ENCODE results near the gene NNAT.

NNAT gene

DNA sequence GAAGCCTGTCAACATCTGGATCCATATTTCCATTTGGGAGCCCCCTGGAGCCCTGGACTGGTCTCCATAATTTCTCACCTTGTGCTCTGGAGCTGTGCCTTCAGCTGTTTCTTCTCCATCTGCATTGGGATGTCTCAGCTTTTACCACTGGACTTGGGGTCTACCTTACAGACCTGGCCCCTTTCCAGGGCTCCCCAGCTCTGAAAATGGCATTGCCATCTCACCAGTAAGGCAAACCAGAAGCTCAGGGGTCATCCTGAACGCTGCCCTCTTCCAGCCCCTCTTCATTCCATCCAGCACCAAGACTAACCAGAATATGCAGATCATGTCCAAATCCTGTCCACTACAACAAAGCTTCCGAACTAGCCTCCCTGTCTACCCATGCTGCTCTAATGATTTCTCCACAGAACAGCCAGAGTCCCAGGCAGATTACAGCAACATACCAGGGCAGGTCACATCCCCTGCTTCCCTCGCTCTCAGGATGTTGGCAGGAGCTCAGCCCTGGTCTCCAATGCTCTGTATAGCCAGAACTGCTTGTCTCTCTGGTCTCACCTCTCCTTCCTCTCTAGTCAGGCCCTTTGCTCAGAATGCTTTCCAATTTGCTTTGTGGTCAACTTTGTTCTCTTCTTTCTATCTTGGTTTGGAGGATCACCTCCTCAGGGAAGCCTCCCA, 17.7 kb upstream of the NNAT start:
- DNase-seq = no peak

DNA sequence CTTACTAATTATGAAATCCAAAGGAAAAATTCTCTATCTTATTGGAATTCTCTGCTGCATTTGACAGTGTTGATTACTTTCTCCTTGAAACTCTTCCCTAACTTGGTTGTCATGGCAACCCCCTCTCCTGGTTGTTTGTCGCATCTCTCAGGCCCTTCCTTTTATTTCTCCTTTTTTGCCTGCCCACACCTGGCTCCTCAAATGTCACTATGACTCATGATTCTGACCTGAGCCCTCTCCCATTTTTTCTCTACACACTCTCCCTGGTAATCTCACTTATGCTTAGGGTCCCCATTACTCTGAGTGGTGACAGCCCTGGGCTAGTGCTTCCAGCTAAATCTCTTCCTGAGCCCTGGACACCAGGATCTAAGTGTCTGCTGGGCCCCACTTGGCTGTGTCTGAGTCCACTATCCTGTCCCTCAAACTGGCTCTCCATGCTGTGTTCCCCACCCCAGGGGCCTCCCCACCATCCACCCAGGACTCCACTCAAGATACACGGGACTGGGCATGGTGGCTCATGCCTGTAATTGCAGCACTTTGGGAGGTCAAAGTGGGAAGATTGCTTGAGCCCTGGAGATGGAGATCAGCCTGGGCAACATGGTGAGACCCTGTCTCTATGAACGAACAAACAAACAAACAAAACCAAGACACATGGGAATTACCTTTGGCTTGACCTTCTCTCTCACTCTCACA, 16.5 kb upstream of the NNAT start:
- no peak for DNase-seq

DNA sequence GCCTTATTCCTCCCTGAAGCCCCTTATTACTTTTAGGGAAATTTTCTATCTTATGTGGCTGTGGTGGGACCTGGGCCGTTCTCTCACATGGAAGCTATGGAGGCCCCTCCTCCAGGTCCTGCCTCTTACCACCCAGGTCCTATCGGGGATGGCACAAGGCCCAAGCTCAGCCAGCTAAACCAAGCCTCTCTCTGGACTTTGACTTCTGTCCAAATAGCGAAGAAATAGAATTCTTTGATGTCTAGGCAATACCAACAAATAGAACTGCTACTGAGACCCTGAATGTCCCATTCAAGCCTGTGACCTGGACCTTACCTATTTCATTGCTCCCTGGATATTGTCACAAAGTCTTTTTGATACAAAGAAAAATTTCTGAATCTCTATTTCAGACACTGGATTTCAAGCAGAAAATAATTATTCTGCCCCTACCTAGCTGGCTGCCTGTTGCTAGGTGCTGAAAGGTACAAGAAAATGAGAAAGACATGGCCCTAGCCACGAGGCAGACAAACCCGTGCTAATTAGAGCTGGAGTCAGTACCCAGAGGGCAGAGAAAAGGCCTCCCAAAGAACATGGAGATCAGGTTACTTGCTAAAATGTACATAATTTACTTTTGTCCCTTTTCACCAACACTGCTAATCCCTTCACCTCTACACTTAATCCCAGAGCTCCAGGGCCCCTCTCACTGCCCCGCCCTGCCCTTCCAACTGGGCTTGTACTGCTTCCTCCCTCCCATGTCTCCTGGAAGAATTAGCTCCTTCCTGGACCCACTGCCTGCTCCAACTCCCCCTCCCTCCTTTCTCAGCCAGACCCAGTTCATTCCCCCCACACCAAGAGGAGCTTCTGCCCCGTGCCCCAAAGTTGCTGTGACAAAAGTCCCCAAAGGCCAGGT, 15.5 kb upstream of the NNAT start:
- DNase-seq = no peak

DNA sequence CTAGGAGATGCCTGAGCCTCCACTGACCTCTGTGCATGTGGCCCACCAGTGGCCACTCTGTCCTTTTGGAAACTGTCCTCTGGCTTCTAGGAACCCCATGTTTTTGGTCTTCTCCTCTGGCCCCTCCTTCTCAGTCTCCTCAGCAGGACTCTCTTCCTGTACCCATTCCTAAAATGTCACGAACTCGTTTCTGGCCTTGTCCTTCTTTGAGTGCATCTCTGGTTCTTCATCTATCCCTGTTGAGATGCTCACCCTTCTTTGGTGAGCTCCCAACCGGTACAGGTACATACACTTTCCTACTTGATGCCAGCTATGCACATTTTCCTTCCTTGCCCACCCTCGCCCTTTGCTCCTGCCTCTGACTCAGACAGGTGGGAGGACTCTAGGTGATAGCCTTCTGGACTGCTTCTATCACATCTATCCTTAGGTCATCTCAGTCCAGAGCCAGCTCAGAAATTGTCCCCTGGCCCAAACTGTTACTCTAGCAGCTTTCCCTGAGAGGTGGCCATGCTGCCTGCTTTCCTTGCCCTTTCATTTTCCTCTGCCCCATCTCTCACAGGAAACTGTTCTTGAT, 14.8 kb upstream of the NNAT start:
- no peak for DNase-seq

DNA sequence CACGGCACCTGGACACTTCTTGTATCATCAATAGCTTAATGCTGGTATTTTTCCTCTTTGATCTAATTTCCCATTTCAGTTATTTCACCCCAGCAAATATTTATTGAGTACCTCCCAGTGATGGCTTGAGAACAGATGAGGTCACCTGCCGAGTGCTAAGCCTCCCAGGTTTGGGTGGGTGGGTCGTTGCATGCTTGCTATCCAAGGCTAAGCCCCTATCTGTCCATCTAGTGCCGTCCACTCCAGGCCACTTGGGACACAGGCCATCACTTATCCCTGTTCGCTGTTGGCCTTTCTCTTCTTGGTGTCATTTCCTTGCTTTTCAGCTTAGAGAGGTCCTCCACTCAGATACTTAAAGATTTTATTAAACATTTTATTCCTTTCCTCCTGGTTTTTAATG, 10.8 kb upstream of the NNAT start:
- no peak for DNase-seq

DNA sequence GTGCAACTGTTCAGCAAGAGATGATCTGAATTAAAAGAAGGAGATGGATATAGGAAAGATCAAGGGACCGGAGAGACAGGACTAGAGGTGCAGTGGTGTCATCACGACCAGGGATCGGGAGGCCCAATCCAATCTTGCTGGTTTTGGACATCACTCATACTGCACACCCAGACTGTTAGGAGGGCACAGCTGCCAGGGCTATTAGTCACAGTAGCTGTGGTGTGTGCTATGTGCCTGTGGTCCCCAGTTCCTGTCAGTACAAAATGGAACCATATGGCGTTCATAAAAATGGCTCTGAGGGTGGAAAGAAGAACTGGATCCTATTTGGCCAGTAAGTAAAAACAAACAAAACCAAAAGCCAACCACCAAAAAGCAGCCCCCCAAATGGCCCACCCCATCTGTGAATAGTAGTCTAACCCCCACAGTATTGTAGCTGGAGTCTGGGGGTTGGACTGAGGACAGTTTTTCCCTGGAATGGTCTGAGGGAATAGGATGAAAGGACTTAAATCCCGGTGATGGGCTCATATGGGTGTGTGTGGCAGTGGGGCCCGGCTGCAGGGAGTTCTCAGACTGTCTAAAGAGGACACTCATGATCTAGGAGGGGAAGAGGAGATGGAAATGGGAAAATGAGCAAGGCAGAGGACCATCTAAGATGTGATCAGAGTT, 9.3 kb upstream of the NNAT start:
- no peak for DNase-seq

DNA sequence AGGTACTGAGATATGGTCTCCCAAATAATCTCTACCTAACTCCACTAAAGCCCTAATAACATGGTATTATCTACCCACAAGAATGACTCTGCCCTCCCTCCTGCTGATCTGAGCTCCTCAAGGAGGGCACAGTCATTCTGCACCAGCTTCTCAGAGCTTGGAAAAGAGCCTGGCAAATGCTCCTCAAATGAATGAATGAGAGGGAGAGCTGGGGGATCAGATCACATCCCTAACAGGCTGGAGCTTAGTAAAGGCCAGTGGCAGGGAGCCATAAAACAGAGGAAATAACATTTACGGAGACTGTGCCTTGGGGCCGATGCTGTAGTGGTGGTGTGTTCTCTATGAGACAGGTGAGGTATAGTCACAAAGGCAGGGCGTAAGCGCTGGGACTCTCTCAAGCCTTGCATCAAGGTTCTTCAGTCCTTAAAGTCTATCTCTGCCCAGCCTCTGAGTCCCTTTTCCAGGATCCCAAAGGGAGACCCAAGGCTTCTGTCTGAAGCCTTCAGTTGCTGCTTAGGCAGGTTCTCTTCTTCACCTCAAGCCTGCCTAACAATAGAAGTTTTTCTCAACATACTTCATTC, 7.2 kb upstream of the NNAT start:
- no peak for DNase-seq

DNA sequence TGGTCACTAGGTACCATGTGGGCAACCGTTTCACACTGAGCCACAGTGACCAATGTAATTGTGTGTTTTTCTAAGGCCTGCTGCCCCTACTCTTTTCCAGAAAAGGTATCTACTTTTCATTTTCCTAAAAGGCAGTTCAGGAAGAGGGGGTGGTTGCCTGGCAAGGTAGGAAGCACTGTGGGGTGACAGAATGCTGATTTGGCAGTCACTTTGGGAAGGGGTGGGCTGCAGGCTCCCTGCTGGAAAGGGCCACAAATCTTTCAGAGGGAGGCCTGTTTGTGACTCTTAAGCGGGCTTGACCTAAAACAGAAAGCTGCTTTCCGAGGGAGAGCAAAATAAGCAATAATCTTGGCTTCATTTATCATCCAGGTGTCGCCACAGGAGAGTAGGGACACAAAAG, 5.2 kb upstream of the NNAT start:
- DNase-seq = no peak

DNA sequence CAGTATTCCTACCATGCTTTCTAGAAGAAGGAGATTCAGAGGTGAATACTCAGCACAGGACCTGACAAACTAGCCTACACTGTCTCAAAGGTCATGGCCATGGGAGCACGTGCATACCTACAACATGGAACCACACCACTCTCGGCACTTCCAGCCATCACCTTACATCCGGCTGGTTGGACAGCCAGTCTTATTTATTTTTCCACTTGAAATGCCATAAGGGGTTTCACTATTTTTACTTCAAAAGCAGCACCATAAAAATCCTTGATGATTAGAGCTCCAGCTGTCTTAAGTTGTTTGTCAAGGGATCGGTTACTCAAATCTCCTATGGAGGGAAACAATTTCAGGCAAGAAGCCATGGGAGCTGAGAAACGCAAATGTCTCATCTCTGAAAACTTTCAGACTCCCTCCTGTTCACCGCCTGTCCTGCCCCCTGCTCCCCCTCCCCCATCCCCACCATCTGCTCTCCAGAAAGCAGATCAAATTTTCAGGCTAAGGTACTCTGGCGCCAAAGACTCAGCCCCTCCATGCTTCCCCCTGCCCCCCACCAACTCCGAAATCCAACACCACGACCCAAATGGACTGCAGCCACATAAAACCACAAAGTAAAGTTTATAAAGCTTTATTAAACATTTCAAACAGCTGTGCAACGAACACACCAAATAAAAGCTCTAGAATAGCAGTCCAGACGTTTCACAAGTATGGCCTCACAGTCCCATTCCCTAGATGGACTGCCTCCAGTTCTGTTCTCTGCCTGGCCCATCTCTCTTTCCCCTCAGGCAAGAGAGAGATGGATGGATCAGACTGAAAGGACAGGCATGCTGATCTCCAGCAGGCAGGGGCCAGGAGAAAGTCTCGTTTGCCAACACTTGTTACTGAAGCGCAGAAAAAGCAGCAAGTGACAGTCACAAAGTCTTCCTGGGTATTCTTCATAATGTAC, 4.0 kb upstream of the NNAT start:
- no peak for DNase-seq

DNA sequence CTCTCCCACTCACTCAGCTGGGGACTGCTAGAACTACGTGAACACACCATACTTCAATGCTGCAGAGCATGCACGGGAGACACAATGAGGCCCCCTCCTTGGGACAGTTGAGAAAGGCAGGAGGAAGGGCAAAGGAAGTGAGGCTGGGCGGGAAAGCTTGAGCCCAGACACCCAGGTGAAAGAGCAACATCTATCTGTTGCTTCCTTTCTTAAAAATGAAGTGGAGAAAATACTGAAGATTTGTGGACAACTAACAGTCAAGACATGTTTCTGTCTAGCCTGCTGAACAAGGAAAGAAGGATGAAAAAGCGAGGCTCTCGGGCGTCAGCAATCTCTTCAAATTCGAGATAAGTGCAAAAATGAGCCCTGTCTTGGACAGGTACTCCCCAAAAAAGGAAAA, 3.0 kb upstream of the NNAT start:
- no peak for DNase-seq

DNA sequence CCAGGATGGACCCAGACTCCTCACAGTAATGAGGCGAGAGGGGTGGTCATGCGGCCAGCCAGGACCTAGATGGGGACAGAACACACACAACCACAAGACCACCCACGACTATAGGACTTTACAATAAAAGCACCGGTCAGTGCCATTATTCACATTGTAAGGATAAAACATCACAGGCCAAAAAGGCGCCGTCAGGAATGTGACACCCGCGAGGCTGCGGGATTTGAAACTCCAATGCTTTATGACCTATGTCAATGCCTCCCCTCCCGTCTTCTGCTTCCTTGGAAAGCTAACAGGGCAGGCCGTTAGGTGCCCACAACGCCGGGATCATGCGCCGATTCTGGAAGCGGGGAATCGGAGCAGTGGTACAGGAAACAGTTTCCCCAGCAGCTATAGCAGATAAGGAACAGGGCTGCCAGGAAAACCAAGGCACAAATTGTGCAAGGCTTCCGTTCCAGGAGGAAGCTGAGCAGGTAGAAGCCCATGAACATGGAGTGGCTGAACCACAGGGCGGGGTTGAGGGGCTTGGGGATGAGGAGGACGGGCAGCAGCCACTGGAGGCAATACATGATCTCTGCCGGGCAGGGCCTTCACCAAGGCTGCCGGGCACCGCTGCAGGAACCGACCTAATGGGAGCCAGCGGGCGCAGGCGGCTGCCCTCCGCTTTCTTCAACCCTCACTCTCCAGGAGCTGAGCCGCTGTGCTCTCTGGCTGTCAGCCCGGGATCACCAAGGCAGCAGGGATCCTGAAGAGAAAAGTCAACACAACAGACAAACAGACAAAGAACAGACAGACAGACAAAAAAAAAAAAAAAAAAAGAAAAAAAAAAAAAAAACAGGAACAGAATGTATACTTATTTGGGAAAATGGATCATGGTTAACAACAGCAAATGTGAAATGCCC, 2.2 kb upstream of the NNAT start:
- DNase-seq = no peak

DNA sequence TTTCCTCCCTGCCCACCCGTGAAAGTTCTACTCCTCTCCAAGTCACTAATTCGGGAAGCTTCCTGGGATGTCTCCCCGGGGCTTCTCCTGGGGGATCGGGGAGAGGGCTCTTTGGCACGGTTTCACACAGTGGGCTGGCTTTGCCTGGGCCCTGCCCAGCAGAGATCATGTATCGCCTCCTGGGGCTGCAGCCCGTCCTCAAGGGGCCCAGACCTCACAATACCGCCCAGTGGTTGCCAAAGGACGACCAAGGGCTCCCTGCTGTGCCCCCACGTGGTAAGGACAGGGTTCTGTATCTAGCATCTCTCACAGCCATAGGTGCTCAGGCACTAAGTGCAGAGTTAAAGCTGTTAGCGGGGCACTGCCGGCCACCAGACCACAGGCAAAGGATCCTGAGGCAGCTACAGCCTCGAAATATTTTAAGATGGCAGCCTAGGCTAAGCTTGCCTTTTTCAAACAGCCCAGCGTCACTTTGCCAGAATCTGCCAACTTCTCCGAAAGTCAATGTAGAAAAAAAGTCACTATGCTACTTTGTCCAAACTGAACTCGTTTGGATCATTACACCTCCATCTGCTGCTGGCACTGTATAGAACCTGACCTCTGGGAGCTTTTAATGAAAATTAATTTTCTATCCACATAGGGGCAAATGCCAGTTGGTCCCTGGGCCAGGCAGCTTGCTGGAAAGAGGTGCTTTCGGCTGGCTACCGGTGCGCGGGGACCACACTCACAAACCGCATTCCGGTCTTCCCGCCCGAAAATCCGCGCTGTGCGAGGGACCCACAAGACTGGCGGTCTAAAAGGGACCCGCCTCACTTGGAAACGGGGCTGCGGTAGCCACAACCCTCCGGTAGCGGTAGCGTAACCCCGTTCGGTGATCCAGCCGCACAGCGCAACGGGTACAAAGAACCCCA, 1.3 kb upstream of the NNAT start:
- no peak for DNase-seq

DNA sequence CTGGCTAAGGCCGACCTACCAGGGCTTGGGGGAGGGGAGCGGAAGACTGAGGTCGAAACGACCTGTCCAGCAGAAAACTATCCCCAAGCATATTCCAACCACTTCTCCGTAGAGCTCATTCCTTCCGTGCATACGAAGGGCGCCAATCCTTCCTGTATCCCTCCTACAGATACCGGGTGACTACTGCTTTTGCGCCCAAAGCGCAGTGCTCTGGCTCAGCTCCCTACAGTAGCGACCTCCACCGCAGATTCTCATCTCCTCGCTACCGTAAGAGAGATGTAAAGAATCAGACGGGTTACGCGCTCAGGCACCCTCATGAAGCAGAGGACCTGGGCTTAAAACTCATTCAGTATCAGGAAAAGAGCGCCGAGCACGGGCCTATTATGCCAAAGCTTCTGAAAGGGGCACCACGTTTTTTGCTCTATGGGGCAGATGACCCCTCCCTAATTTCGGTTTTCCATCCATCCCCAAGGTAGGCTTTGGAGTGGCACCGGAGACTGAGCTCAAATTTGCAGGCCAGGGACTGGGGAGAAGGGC, 563 bp upstream of the NNAT start:
- no peak for DNase-seq

DNA sequence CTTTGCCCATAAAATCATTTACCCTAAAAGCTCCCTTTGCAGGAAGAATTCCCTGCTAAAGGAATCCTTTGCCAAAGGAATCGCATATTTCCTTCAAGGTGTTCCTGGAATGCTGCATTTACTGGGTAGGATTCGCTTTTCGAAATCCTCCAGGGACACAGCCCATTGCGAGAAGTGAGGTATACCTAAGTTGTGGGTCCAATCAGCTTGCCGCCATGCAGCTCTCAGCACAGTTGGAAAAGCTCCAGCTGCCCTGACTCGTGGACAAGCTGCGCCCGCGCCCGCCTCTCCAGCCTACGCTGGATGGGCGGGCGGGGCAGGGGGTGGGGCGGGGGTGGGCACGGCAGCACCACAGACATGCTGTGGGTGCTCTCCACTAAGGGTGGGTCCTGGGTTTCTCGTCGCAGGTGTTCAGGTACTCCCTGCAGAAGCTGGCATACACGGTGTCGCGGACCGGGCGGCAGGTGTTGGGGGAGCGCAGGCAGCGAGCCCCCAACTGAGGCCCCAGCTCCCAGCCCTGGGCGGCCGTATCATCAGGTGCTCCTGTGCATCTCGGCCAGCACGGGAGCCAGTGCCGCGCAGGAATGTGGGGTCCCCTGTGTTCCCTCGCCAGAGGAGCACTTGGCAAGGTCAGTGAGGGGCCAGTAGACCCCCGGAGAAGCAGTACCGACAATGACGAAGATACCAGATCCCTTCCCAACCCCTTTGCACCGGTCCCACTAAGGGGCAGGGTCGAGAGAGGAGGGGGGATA, 1.4 kb downstream of the NNAT start:
- peak in 1 of 2 experiments; percentile 17 for DNase-seq

DNA sequence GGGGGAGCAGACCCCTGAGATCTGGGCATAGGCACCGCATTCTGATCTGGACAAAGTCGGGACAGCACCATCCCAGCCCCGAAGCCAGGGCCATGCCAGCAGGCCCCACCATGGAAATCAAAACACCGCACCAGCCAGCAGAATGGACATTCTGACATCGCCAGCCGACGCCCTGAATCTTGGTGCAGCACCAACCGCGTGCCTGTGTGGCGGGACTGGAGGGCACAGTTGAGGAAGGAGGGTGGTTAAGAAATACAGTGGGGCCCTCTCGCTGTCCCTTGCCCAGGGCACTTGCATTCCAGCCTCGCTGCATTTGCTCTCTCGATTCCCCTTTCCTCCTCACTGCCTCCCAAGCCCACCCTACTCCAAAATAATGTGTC, 2.0 kb downstream of the NNAT start:
- no peak for DNase-seq

DNA sequence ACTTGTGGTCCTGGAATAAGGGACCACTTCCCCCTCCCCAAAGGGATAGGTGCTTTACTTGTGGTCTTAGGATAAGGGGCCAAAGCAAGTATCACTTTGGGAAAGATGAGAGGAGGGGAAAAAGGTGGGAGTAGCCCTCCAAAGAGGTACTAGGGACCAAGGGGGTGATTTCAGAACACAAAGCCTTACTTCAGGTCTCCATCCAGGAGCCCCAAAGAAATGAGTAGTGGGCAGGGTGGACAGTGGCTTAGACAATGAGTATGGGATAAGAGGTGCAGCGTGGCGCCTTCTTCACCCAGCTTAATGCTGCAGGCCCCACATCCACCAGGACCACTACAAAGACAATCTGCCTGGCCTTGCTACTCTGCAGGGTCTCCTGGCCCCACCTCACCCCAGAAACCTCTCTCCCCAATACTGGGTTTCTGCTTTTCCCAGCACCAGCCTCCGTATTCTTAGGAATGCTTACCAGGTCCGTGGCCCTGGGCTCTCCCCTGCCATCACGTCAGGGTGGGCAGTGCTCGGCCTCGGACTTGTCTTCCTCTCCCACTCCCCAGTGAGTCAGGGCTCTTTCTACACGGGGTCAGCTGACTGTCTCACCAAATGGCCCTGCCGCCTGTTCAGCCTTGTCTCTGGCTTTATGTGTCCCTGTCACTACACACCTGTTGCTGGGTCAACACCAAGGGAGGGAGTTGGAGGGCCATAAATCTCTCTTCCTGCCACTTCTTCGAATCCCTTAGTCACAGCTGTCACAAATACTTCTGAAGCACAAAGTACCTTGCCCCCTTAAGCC, 3.1 kb downstream of the NNAT start:
- no peak for DNase-seq

All from cerebellar nuclear complex (tissue), 1 donor.